Measurements from ENCODE around the gene ZNF280D. TPM values are rescaled to one million over a fixed set of nuclear protein-coding genes. Genes with fewer than 3 reads are reported as not detected.

The ZNF280D gene
- 42.8 and 57.0 TPM in 2 replicates for total RNA-seq

GRCh38 chr15:56733136-56734012 is at the start of gene ZNF280D:
Gene ZNF280D, minus strand, starts transcription at chr15:56733509. Its CDS starts 26,400 bp downstream, at chr15:56707109.

Small RNA genes lying within 50 kb of the gene (small RNA-seq; reads per million reads assigned to genes)
- not detected for gene RF00019

Other genes starting within 250 kb of the ZNF280D start
- 120 and 141 TPM in 2 replicates for gene TCF12, start 185.1 kb upstream of the ZNF280D start, total RNA-seq